Measurements from ENCODE around the gene SIRPG.
"Not testable (repeated sequence)": the region's sequence is repeated elsewhere in the genome, so short reads cannot be mapped to it uniquely, and the experiment has no call there.

Gene SIRPG

DNA sequence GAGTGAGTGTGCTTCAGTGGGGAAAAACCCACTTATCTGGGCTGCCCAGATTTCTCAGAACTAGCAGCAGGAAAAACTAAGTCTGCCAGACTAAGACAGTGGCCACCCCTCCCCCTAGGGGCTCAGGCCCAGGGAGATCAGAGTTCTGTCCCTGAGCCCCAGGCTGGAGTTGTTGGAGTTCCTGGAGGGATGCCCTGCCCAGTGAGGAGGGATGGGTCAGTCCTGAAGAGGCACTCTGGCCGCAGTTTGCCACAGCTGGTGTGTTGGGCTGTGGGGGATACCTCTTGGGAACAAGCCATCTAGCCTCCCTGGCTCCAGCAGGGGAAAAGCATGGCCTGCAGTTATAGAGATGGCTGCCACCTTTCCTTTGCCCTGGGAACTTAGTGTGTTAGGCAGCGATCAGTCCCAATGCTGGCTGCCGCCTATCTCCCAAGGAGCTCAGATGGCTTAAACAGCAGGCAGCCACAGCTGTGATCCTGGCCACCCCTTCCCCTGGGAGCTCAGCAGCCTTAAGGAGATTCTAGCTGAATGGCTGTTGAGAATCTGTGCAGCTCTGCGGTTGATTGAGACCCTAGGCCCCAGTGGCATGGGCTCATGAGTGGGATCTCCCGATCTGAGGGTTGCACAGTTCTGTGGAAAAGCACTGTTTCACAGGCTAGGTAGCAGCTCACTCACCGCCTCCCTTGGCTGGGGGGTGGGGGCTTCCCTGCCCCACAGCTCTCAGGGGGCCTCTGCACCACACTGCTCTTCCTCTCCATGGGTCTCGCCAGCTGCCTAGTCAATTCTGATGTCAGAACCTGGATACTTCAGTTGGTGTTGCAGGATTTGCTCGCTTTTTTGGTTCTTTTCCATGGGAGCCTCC lies 13.2 kb downstream of the SIRPG start:
- no peak for DNase-seq (ENCODE audit: low spot score)
- POLR2A ChIA-PET (ENCODE audit: low non-redundant PET), result no interaction called here
- TF ChIP-seq, protein P1, sequence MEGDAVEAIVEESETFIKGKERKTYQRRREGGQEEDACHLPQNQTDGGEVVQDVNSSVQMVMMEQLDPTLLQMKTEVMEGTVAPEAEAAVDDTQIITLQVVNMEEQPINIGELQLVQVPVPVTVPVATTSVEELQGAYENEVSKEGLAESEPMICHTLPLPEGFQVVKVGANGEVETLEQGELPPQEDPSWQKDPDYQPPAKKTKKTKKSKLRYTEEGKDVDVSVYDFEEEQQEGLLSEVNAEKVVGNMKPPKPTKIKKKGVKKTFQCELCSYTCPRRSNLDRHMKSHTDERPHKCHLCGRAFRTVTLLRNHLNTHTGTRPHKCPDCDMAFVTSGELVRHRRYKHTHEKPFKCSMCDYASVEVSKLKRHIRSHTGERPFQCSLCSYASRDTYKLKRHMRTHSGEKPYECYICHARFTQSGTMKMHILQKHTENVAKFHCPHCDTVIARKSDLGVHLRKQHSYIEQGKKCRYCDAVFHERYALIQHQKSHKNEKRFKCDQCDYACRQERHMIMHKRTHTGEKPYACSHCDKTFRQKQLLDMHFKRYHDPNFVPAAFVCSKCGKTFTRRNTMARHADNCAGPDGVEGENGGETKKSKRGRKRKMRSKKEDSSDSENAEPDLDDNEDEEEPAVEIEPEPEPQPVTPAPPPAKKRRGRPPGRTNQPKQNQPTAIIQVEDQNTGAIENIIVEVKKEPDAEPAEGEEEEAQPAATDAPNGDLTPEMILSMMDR (conservative IDR thresholded peaks at IDR 0.05; ENCODE audit: low read depth), result no peak
- no peak overlapping the region for H3K27ac ChIP-seq
- CTCF ChIA-PET, result interaction anchor here (0.6 kb wide), 1 partner anchor 16 kb away, joined by 3 read pairs; no protein-coding TSS in a partner anchor

DNA sequence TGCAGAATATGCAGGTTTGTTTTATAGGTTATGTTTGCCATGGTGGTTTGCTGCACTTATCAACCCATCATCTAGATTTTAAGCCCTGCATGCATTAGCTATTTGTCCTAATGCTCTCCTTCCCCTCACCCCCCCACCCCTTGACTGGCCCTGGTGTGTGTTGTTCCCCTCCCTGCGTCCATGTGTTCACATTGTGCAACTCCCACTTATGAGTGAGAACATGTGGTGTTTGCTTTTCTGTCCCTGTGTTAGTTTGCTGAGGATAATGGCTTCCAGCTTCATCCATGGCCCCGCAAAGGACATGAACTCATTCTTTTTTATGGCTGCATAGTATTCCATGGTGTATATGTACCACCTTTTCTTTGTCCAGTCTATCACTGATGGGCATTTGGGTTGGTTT lies 18.9 kb downstream of the SIRPG start:
- H3K27ac ChIP-seq; DNase-seq (ENCODE audit: low spot score); CTCF ChIA-PET; POLR2A ChIA-PET (ENCODE audit: low non-redundant PET): not testable (repeated sequence)

GRCh38 chr20:1637755-1638154 lies 19.8 kb downstream of the SIRPG start:
- ChIA-PET POLR2A (ENCODE audit: low non-redundant PET) (no interaction called here), CTCF (no interaction called here)
- TF ChIP-seq, protein P1 (conservative IDR thresholded peaks at IDR 0.05; ENCODE audit: low read depth), result no peak
- no peak for DNase-seq (ENCODE audit: low spot score)
- no peak overlapping the region for H3K27ac ChIP-seq

- TF ChIP-seq, protein P1 (conservative IDR thresholded peaks at IDR 0.05; ENCODE audit: low read depth), result no peak
- no peak overlapping the region for H3K27ac ChIP-seq
- no peak for DNase-seq (ENCODE audit: low spot score)
- ChIA-PET CTCF (no interaction called here), POLR2A (ENCODE audit: low non-redundant PET) (no interaction called here)
Measured at GRCh38 chr20:1637226-1637625, 20.4 kb downstream of the SIRPG start.

- ChIA-PET POLR2A (ENCODE audit: low non-redundant PET) (no interaction called here), CTCF (no interaction called here)
- TF ChIP-seq, protein P1 (conservative IDR thresholded peaks at IDR 0.05; ENCODE audit: low read depth), result no peak
- no peak overlapping the region for H3K27ac ChIP-seq
- no peak for DNase-seq (ENCODE audit: low spot score)
Measured at GRCh38 chr20:1636621-1637020, 21.0 kb downstream of the SIRPG start.

DNA sequence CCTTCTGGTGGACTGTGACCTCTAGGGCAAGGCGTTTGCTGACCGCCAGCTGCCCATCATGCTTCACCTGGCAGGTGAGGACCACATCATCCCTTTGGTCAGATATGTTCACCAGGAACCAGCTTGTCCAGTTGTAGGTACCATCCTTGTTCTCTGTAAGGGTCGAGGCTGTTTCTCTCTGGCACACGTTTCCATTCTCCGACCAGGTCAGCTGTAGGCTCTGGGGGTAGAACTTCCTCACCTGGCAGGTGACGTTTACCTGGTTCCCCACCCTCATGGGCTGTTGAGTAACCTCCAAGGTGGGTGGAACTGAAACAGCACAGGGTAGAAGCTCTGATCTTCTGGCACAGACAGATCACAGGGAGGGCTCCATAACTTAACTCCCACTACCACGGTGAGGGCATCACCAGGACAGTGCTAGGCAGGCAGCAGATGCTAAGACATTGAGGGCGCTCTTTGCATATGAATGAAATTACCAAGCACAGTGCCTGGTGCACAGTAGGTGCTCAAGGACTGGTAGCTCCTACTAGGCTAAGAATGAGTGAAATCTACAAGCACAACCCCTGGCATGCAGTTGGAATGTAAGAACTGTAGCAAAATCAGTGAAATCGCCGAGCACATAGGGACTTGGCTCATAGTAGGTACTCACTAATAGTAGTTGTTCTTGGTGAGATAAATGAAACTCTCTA lies 22.1 kb downstream of the SIRPG start:
- no peak for DNase-seq (ENCODE audit: low spot score)
- ChIA-PET POLR2A (ENCODE audit: low non-redundant PET) (no interaction called here), CTCF (no interaction called here)
- no peak overlapping the region for H3K27ac ChIP-seq
- TF ChIP-seq, protein P1 (conservative IDR thresholded peaks at IDR 0.05; ENCODE audit: low read depth), result no peak

GRCh38 chr20:1633535-1633934 lies 24.0 kb downstream of the SIRPG start:
- POLR2A ChIA-PET (ENCODE audit: low non-redundant PET), result no interaction called here

More at GRCh38 chr20:1633535-1633934, 24.0 kb downstream of the SIRPG start:
- TF ChIP-seq, protein P1 (conservative IDR thresholded peaks at IDR 0.05; ENCODE audit: low read depth), result no peak
- DNase-seq (ENCODE audit: low spot score), result no peak
- no peak overlapping the region for H3K27ac ChIP-seq
- CTCF ChIA-PET, result interaction anchor here (0.6 kb wide), 1 partner anchor 523 kb away, joined by 3 read pairs; no protein-coding TSS in a partner anchor
